ENCODE measurements around the gene PXDC1.
"Not testable (repeated sequence)": the region's sequence is repeated elsewhere in the genome, so short reads cannot be mapped to it uniquely, and the experiment has no call there.

Gene PXDC1

GRCh38 chr6:3770023-3770720 is 18.7 kb upstream of the PXDC1 start:
- H3K4me3 ChIP-seq (ENCODE audit: extremely low read depth, insufficient read depth, low read length, poor library complexity, severe bottlenecking) = no peak overlapping the region
- no peak overlapping the region for H3K27ac ChIP-seq (ENCODE audit: low read depth, low read length, severe bottlenecking)
- no peaks in the 10 kb centered on the region for H3K9me3 ChIP-seq (ENCODE audit: control insufficient read depth, low read length)
- H3K4me1 ChIP-seq (ENCODE audit: control insufficient read depth, insufficient read depth, low read length, poor library complexity, severe bottlenecking) = no peaks in the 10 kb centered on the region
- WGBS, 2 experiments (ENCODE audit: insufficient coverage in 2 of 2) = 43 to 86% methylated on average over 4 to 8 of the region's 10 CpGs
- no peaks in the 10 kb centered on the region for H3K36me3 ChIP-seq (ENCODE audit: control insufficient read depth, insufficient read depth, low read length)

DNA sequence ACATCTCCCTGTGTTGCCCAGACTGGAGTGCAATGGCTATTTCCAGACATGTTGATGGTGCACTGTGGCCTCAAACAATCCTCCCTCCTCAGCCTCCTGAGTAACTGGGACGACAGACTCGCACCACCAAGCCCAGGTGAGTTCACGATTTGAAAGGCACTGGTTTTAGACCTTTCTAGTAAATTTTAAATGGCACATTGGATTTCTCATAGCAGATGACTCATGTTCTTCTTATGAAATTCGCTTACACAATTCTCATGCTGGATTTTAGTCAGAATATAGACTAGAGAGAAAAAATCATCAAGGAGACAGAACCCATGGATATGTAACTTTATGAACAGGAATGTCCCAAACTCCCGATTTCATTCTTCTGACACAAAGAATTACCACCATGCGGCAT is 18.1 kb upstream of the PXDC1 start:
- no peak overlapping the region for H3K4me3 ChIP-seq (ENCODE audit: extremely low read depth, insufficient read depth, low read length, poor library complexity, severe bottlenecking)
- H3K9me3 ChIP-seq (ENCODE audit: control insufficient read depth, low read length) = no peaks in the 10 kb centered on the region
- H3K36me3 ChIP-seq (ENCODE audit: control insufficient read depth, insufficient read depth, low read length) = no peaks in the 10 kb centered on the region
- WGBS, 2 experiments (ENCODE audit: insufficient coverage in 2 of 2) = 90 to 100% methylated on average over 1 to 6 of the region's 6 CpGs
- no peaks in the 10 kb centered on the region for H3K4me1 ChIP-seq (ENCODE audit: control insufficient read depth, insufficient read depth, low read length, poor library complexity, severe bottlenecking)
- no peak overlapping the region for H3K27ac ChIP-seq (ENCODE audit: low read depth, low read length, severe bottlenecking)

DNA sequence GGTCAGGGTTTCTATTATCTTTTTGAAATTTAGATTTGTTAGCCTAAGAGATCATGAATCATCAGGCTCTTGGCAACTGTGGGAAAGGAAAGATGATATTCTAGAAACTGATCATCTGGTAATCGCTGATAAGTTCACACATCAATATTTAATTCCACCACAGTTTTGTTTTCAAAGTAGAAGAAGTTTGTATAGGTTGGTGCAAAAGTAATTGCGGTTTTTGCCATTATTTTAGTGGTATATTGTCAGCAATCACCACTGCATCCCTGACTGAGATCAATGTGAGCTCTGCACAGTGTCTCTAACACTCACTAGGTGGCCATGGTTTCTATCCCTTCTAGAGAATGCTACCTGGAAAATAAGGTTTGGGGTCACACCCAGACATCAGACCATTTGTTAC is 17.0 kb upstream of the PXDC1 start:
- no peak overlapping the region for H3K4me3 ChIP-seq (ENCODE audit: extremely low read depth, insufficient read depth, low read length, poor library complexity, severe bottlenecking)
- no CpG with 5 or more reads among the region's 2 CpGs for WGBS, 2 experiments (ENCODE audit: insufficient coverage in 2 of 2)
- H3K27ac ChIP-seq (ENCODE audit: low read depth, low read length, severe bottlenecking) = no peak overlapping the region
- H3K9me3 ChIP-seq (ENCODE audit: control insufficient read depth, low read length) = no peaks in the 10 kb centered on the region
- H3K36me3 ChIP-seq (ENCODE audit: control insufficient read depth, insufficient read depth, low read length) = no peaks in the 10 kb centered on the region
- H3K4me1 ChIP-seq (ENCODE audit: control insufficient read depth, insufficient read depth, low read length, poor library complexity, severe bottlenecking) = no peaks in the 10 kb centered on the region

DNA sequence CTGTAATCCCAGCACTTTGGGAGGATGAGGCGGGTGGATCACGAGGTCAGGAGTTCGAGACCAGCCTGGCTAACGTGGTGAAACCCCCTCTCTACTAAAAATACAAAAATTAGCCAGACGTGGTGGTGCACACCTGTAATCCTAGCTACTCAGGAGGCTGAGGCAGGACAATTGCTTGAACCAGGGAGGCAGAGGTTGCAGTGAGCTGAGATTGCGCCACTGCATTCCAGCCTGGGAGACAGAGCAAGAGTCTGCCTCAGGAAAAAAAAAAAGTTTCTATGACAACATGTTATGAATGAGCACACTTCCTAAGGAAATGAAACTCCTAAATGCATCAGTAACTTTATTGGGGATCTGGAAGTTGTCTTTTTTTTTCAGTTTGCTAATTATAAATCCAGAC is 16.0 kb upstream of the PXDC1 start:
- H3K4me3 ChIP-seq (ENCODE audit: extremely low read depth, insufficient read depth, low read length, poor library complexity, severe bottlenecking); H3K36me3 ChIP-seq (ENCODE audit: control insufficient read depth, insufficient read depth, low read length); H3K9me3 ChIP-seq (ENCODE audit: control insufficient read depth, low read length); H3K27ac ChIP-seq (ENCODE audit: low read depth, low read length, severe bottlenecking); H3K4me1 ChIP-seq (ENCODE audit: control insufficient read depth, insufficient read depth, low read length, poor library complexity, severe bottlenecking): not testable (repeated sequence)
- 87 to 100% methylated on average over 2 to 5 of the region's 6 CpGs for WGBS, 2 experiments (ENCODE audit: insufficient coverage in 2 of 2)

DNA sequence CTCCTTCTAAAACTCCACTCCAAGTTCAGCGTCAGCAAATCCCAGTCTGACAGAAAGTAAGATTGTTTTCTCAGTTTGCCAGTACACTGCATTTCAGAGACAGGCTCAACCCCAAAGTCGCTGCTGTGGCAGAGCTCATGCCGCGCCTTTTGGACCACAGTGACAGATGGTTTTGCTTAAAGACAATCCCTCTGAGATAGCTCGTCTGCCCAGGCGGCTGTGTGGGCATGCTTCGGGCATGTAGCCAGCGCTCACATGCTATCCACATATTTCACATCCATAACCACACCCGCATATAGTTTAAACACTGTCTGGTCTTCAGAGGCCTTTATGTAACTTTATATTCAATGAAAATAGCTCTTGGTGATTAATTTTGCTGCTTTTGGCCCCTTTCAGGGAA is 14.7 kb upstream of the PXDC1 start:
- H3K27ac ChIP-seq (ENCODE audit: low read depth, low read length, severe bottlenecking) = no peak overlapping the region
- no peaks in the 10 kb centered on the region for H3K4me1 ChIP-seq (ENCODE audit: control insufficient read depth, insufficient read depth, low read length, poor library complexity, severe bottlenecking)
- 90 to 94% methylated on average over 4 to 6 of the region's 9 CpGs for WGBS, 2 experiments (ENCODE audit: insufficient coverage in 2 of 2)
- H3K9me3 ChIP-seq (ENCODE audit: control insufficient read depth, low read length) = no peaks in the 10 kb centered on the region
- H3K4me3 ChIP-seq (ENCODE audit: extremely low read depth, insufficient read depth, low read length, poor library complexity, severe bottlenecking) = no peak overlapping the region
- no peaks in the 10 kb centered on the region for H3K36me3 ChIP-seq (ENCODE audit: control insufficient read depth, insufficient read depth, low read length)

DNA sequence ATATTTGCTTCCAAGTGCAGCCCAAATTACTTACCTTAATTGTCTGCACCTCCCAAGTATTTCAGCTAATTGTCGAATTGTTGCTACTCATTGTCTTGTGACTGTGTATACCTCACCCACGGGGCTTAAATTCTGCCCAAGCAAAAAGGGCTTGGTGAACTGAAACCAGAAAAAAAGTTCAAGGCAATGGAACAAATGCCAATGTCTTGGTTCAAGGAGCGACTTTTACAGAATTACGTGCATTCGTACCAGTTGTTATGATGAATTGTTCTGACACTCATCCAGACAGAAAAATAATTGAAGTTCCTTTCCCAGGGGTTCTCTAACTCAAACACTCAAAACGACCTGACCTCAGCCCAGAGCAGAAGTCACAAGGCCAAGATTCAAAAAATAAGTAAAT is 13.9 kb upstream of the PXDC1 start:
- Histone ChIP-seq H3K36me3 (ENCODE audit: control insufficient read depth, insufficient read depth, low read length) (no peaks in the 10 kb centered on the region), H3K9me3 (ENCODE audit: control insufficient read depth, low read length) (no peaks in the 10 kb centered on the region), H3K27ac (ENCODE audit: low read depth, low read length, severe bottlenecking) (no peak overlapping the region), H3K4me1 (ENCODE audit: control insufficient read depth, insufficient read depth, low read length, poor library complexity, severe bottlenecking) (no peaks in the 10 kb centered on the region), H3K4me3 (ENCODE audit: extremely low read depth, insufficient read depth, low read length, poor library complexity, severe bottlenecking) (no peak overlapping the region)
- 90 to 97% methylated on average over 5 of the region's 6 CpGs for WGBS, 2 experiments (ENCODE audit: insufficient coverage in 2 of 2)

DNA sequence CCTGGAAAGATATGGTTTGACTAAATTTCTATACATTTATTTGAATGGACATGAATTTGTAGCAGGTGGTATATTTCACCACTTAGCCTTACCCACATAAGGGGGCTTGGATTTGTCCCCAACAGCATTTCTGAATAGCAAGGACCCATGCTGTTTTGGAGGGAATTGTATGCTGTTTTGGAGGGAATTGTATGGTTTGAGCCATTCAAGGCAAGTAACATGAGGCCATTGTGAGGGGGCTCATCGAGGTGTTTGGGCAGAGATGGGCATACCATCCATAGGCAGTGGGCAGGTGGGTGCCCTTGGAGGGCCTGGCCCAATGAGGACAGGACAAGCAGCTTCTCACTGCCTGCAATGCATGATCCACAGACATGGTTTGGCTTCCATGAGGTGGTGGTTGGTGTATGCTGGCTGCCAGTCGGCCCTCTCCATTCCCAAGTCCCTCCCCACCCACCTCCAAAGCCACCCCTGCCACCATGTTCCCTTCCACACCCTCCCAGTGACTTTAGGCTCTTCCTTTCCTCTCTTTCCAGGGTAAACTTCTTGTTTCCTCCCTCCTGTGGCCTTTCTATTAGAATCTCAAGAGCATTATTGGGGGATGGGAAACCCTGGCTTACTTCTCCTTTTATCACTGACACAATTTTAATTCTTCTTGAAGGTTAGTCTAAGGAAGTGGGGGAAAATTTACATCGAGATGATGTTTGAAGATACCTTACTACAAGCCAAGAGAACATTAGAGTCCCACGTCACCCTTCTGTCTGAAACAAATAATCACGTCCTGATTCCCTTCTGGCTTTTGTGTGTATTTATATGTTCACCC is 13.2 kb upstream of the PXDC1 start:
- Histone ChIP-seq H3K27ac (ENCODE audit: low read depth, low read length, severe bottlenecking) (no peak overlapping the region), H3K4me3 (ENCODE audit: extremely low read depth, insufficient read depth, low read length, poor library complexity, severe bottlenecking) (no peak overlapping the region), H3K9me3 (ENCODE audit: control insufficient read depth, low read length) (no peaks in the 10 kb centered on the region), H3K36me3 (ENCODE audit: control insufficient read depth, insufficient read depth, low read length) (no peaks in the 10 kb centered on the region), H3K4me1 (ENCODE audit: control insufficient read depth, insufficient read depth, low read length, poor library complexity, severe bottlenecking) (no peaks in the 10 kb centered on the region)
- 81 to 93% methylated on average over 2 of the region's 5 CpGs for WGBS, 2 experiments (ENCODE audit: insufficient coverage in 2 of 2)

DNA sequence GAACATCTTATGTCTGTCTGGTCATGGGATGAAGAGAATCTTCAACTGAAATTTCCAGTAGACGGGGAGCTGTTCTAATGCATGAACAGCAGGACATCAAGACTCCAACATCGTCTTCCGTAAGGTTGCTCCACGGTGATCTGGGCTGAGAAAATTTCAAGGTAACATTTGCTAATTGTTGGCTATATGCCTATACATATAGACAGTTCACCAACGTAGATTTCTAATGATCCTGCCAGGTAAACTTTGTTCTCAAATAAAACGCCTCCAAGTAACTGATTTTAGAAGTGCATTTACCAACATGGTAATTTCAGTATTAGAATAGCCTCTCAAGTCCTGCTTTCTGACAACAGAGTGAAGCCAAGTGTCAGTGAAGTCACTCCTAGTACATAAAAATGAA is 11.3 kb upstream of the PXDC1 start:
- Histone ChIP-seq H3K9me3 (ENCODE audit: control insufficient read depth, low read length) (no peaks in the 10 kb centered on the region), H3K4me1 (ENCODE audit: control insufficient read depth, insufficient read depth, low read length, poor library complexity, severe bottlenecking) (no peaks in the 10 kb centered on the region), H3K36me3 (ENCODE audit: control insufficient read depth, insufficient read depth, low read length) (no peaks in the 10 kb centered on the region), H3K4me3 (ENCODE audit: extremely low read depth, insufficient read depth, low read length, poor library complexity, severe bottlenecking) (no peak overlapping the region), H3K27ac (ENCODE audit: low read depth, low read length, severe bottlenecking) (no peak overlapping the region)
- WGBS, 2 experiments (ENCODE audit: insufficient coverage in 2 of 2) = 86 to 89% methylated on average over 1 of the region's 6 CpGs

- H3K36me3 ChIP-seq (ENCODE audit: control insufficient read depth, insufficient read depth, low read length) = no peaks in the 10 kb centered on the region
- H3K4me1 ChIP-seq (ENCODE audit: control insufficient read depth, insufficient read depth, low read length, poor library complexity, severe bottlenecking) = no peaks in the 10 kb centered on the region
- no peaks in the 10 kb centered on the region for H3K9me3 ChIP-seq (ENCODE audit: control insufficient read depth, low read length)
- no peak overlapping the region for H3K27ac ChIP-seq (ENCODE audit: low read depth, low read length, severe bottlenecking)
- H3K4me3 ChIP-seq (ENCODE audit: extremely low read depth, insufficient read depth, low read length, poor library complexity, severe bottlenecking) = no peak overlapping the region
- WGBS, 2 experiments (ENCODE audit: insufficient coverage in 2 of 2) = 92 to 96% methylated on average over 13 to 15 of the region's 15 CpGs
These were observed 10.8 kb upstream of the PXDC1 start for GRCh38 chr6:3762359-3762758.

DNA sequence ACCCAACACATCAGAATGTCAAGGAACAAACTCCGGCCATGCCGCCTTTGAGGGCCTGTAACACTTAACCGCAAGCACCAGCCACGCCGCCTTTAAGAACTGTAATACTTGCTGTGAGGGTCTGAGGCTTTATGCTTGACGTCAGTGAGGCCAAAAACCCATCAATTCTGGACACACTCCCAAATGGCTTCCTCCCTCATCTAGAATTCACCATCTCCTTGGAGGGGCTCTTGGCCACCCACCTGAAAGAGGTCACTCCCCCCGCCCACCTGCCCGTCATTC is 10.4 kb upstream of the PXDC1 start:
- Histone ChIP-seq H3K4me1 (ENCODE audit: control insufficient read depth, insufficient read depth, low read length, poor library complexity, severe bottlenecking) (no peaks in the 10 kb centered on the region), H3K4me3 (ENCODE audit: extremely low read depth, insufficient read depth, low read length, poor library complexity, severe bottlenecking) (no peak overlapping the region), H3K27ac (ENCODE audit: low read depth, low read length, severe bottlenecking) (no peak overlapping the region), H3K36me3 (ENCODE audit: control insufficient read depth, insufficient read depth, low read length) (no peaks in the 10 kb centered on the region), H3K9me3 (ENCODE audit: control insufficient read depth, low read length) (no peaks in the 10 kb centered on the region)
- 81 to 96% methylated on average over 5 to 8 of the region's 8 CpGs for WGBS, 2 experiments (ENCODE audit: insufficient coverage in 2 of 2)

DNA sequence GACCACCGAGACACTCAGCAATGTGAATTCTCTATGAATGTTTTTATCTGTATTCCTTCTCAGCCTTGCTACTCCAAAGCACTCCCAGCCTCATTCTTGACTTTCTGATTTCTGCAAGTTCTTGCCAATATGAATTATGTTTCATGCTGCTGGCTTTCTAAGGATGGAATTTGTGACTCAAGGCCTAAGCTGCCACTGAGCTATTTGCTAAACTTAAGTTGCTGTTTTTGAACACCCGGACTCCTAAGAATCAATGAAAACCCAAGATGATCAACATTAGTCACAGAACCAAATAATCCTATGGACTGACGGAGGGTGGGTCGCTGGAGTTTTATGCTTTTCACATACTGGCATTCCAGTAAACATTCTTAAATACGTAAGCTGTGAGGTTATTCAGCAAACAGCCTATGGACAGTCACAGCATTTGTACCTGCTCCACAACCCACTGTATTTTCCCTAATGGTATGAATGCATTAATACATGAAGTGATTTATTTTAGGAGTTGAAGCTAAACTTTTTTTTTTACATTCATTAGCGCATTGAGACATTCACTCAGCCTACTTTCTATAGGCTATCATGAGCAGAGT is 8.2 kb upstream of the PXDC1 start:
- H3K27ac ChIP-seq (ENCODE audit: low read depth, low read length, severe bottlenecking) = no peak overlapping the region
- H3K36me3 ChIP-seq (ENCODE audit: control insufficient read depth, insufficient read depth, low read length) = no peaks in the 10 kb centered on the region
- H3K4me1 ChIP-seq (ENCODE audit: control insufficient read depth, insufficient read depth, low read length, poor library complexity, severe bottlenecking) = peaks cover 10% of the 10 kb centered on the region
- WGBS, 2 experiments (ENCODE audit: insufficient coverage in 2 of 2) = 96 to 98% methylated on average over 4 of the region's 6 CpGs
- no peaks in the 10 kb centered on the region for H3K9me3 ChIP-seq (ENCODE audit: control insufficient read depth, low read length)
- H3K4me3 ChIP-seq (ENCODE audit: extremely low read depth, insufficient read depth, low read length, poor library complexity, severe bottlenecking) = no peak overlapping the region

All from mesodermal cell (in vitro differentiated cells).